Rectal smooth muscle tissue (tissue), 1 donor: ENCODE data around the gene CHAF1B.

Experiments
- H3K27ac ChIP-seq: one replicate; pipeline ENCODE4 v1.7.0; 2013; ENCODE audit warnings: low read depth, low read length, inconsistent platforms
- H3K27me3 ChIP-seq: one replicate; pipeline ENCODE4 v1.7.0; 2013; ENCODE audit warnings: low read length; ENCODE audit not compliant: control insufficient read depth, insufficient read depth
- H3K36me3 ChIP-seq: one replicate; pipeline ENCODE4 v1.7.0; 2013; ENCODE audit warnings: low read length; ENCODE audit not compliant: control insufficient read depth, insufficient read depth
- H3K4me1 ChIP-seq: one replicate; pipeline ENCODE4 v1.7.0; 2013; ENCODE audit warnings: low read length; ENCODE audit not compliant: control insufficient read depth, insufficient read depth
- H3K4me3 ChIP-seq: one replicate; pipeline ENCODE4 v1.7.0; 2013; ENCODE audit warnings: low read length
- H3K9ac ChIP-seq: one replicate; pipeline ENCODE4 v1.7.0; 2013; ENCODE audit warnings: low read length

The CHAF1B gene

GRCh38 chr21:36460866-36461265 lies 75.7 kb downstream of the CHAF1B start:
- Histone ChIP-seq H3K4me3 (no peak overlapping the region), H3K27me3 (no peaks in the 10 kb centered on the region)

GRCh38 chr21:36461277-36461917 lies 76.2 kb downstream of the CHAF1B start:
- Histone ChIP-seq H3K36me3 (no peaks in the 10 kb centered on the region), H3K27ac (no peak overlapping the region), H3K4me1 (no peaks in the 10 kb centered on the region), H3K9ac (no peak overlapping the region), H3K27me3 (no peaks in the 10 kb centered on the region), H3K4me3 (no peak overlapping the region)

More at GRCh38 chr21:36460866-36461265, 75.7 kb downstream of the CHAF1B start:
- Histone ChIP-seq H3K4me1 (no peaks in the 10 kb centered on the region), H3K9ac (no peak overlapping the region), H3K36me3 (no peaks in the 10 kb centered on the region), H3K27ac (no peak overlapping the region)

GRCh38 chr21:36461918-36462486 lies 76.8 kb downstream of the CHAF1B start:
- Histone ChIP-seq H3K27ac (no peak overlapping the region), H3K4me3 (no peak overlapping the region), H3K36me3 (no peaks in the 10 kb centered on the region), H3K4me1 (no peaks in the 10 kb centered on the region), H3K9ac (no peak overlapping the region), H3K27me3 (no peaks in the 10 kb centered on the region)

- Histone ChIP-seq H3K27me3 (no peaks in the 10 kb centered on the region), H3K36me3 (no peaks in the 10 kb centered on the region), H3K9ac (no peak overlapping the region), H3K4me1 (no peaks in the 10 kb centered on the region), H3K27ac (no peak overlapping the region), H3K4me3 (no peak overlapping the region)
Measured at GRCh38 chr21:36463204-36463603, 78.0 kb downstream of the CHAF1B start.

- H3K36me3 ChIP-seq = no peaks in the 10 kb centered on the region
- H3K9ac ChIP-seq = no peak overlapping the region
- H3K27me3 ChIP-seq = no peaks in the 10 kb centered on the region
- H3K4me1 ChIP-seq = no peaks in the 10 kb centered on the region
- H3K27ac ChIP-seq = no peak overlapping the region
- no peak overlapping the region for H3K4me3 ChIP-seq
Measured at GRCh38 chr21:36463991-36464390, 78.8 kb downstream of the CHAF1B start.

- H3K27me3 ChIP-seq = no peaks in the 10 kb centered on the region
- no peaks in the 10 kb centered on the region for H3K36me3 ChIP-seq
- no peak overlapping the region for H3K9ac ChIP-seq
- H3K4me1 ChIP-seq = no peaks in the 10 kb centered on the region
- H3K27ac ChIP-seq = no peak overlapping the region
- H3K4me3 ChIP-seq = no peak overlapping the region
Measured at GRCh38 chr21:36464590-36464989, 79.4 kb downstream of the CHAF1B start.

- H3K4me1 ChIP-seq = no peaks in the 10 kb centered on the region
- H3K36me3 ChIP-seq = no peaks in the 10 kb centered on the region
- H3K27me3 ChIP-seq = no peaks in the 10 kb centered on the region
- no peak overlapping the region for H3K9ac ChIP-seq
- no peak overlapping the region for H3K27ac ChIP-seq
- H3K4me3 ChIP-seq = no peak overlapping the region
Measured at GRCh38 chr21:36465478-36465877, 80.3 kb downstream of the CHAF1B start.

- Histone ChIP-seq H3K9ac (no peak overlapping the region), H3K4me3 (no peak overlapping the region), H3K36me3 (no peaks in the 10 kb centered on the region), H3K27me3 (no peaks in the 10 kb centered on the region), H3K27ac (no peak overlapping the region), H3K4me1 (no peaks in the 10 kb centered on the region)
Measured at GRCh38 chr21:36466061-36466511, 80.9 kb downstream of the CHAF1B start.
